Measurements from ENCODE around the gene HOGA1.
"Not testable (repeated sequence)": the region's sequence is repeated elsewhere in the genome, so short reads cannot be mapped to it uniquely, and the experiment has no call there.

The HOGA1 gene

DNA sequence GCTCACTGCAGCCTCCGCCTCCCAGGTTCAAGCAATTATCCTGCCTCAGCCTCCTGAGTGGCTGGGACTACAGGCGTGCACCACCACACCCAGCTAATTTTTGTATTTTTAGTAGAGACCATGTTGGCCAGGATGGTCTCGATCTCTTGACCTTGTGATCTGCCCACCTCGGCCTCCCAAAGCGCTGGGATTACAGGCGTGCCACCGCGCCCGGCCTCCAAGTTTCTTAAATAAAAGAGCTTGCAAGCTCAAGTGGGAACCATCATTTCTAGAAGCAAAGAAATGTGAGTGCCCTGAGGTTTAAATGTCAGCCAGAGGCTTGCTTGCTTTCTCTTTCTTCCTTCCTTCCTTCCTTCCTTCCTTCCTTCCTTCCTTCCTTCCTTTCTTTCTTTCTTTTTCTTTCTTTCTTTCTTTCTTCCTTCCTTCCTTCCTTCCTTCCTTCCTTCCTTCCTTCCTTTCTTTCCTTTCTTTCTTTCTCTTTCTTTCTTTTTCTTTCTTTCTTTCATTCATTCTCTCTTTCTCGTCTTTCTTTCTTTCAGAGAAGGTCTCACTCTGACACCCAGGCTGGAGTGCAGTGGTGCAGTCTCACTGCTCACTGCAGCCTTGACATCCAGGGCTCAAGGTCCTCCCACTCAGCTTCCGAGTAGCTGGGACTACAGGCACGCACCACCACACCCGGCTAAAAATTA lies 58.4 kb downstream of the HOGA1 start:
- H3K9me3 ChIP-seq (ENCODE audit: control insufficient read depth, low read length); DNase-seq (ENCODE audit: low read depth); H3K27me3 ChIP-seq (replicated peaks; ENCODE audit: control insufficient read depth, insufficient read depth, low read length): not testable (repeated sequence)
- H3K36me3 ChIP-seq (ENCODE audit: control insufficient read depth, insufficient read depth, low read length, severe bottlenecking), result peaks cover 19% of the 10 kb centered on the region
- peak overlapping the region; percentile 34 for H3K9ac ChIP-seq (ENCODE audit: low read length)
- peak overlapping the region; percentile 87 for H3K4me3 ChIP-seq (ENCODE audit: low read length)
- H3K4me1 ChIP-seq (ENCODE audit: control insufficient read depth, insufficient read depth, low read length), result peaks cover 26% of the 10 kb centered on the region

GRCh38 chr10:97643441-97643985 lies 59.3 kb downstream of the HOGA1 start:
- Histone ChIP-seq H3K9me3 (ENCODE audit: control insufficient read depth, low read length) (no peaks in the 10 kb centered on the region), H3K4me3 (ENCODE audit: low read length) (no peak overlapping the region), H3K4me1 (ENCODE audit: control insufficient read depth, insufficient read depth, low read length) (peaks cover 34% of the 10 kb centered on the region), H3K9ac (ENCODE audit: low read length) (no peak overlapping the region), H3K27me3 (replicated peaks; ENCODE audit: control insufficient read depth, insufficient read depth, low read length) (no peaks in the 10 kb centered on the region), H3K36me3 (ENCODE audit: control insufficient read depth, insufficient read depth, low read length, severe bottlenecking) (peaks cover 19% of the 10 kb centered on the region)
- no peak for DNase-seq (ENCODE audit: low read depth)

DNA sequence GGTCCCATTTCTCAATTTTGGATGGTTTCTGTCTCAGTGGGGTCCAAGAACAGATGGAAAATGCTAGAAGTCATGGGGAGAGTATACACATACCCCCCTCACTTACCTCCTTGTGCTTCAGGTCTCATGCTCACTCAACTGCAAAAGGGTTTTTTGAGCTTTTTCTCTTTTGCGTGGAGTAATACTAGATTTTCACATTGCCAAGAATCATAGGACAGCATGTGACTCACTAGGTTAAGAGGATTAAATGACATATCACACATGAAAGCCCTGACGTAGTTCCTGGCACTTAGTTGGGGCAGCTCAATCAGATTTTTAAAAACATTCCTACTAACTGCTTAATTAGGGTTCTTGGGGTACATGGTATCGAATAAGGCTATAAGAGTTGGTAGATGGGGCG lies 60.7 kb downstream of the HOGA1 start:
- Histone ChIP-seq H3K9me3 (ENCODE audit: control insufficient read depth, low read length) (no peaks in the 10 kb centered on the region), H3K4me3 (ENCODE audit: low read length) (no peak overlapping the region), H3K4me1 (ENCODE audit: control insufficient read depth, insufficient read depth, low read length) (peaks cover 49% of the 10 kb centered on the region), H3K36me3 (ENCODE audit: control insufficient read depth, insufficient read depth, low read length, severe bottlenecking) (peaks cover 19% of the 10 kb centered on the region), H3K9ac (ENCODE audit: low read length) (no peak overlapping the region), H3K27me3 (replicated peaks; ENCODE audit: control insufficient read depth, insufficient read depth, low read length) (no peaks in the 10 kb centered on the region)
- no peak for DNase-seq (ENCODE audit: low read depth)

DNA sequence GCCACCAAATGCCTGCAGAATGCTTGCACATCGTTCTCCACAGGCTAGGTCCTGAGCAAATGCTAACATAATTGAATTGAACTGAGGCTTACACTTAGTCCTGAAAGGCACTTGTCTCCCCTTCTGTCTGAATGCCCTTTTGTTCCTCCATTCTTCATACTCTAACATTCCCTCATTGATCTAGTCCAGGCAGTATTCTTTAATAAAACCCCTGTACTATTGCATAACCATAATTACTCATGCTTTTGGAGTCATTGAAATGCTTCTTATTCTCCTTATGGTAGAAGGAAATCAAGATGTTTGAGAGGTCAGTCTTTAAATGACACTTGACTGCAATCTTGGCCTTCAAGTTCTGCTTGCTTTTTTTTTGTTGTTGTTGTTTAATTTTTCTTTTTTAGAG lies 63.4 kb downstream of the HOGA1 start:
- DNase-seq (ENCODE audit: low read depth), result peak; percentile 50
- Histone ChIP-seq H3K4me3 (ENCODE audit: low read length) (no peak overlapping the region), H3K27me3 (replicated peaks; ENCODE audit: control insufficient read depth, insufficient read depth, low read length) (no peaks in the 10 kb centered on the region), H3K4me1 (ENCODE audit: control insufficient read depth, insufficient read depth, low read length) (peaks cover 51% of the 10 kb centered on the region), H3K9me3 (ENCODE audit: control insufficient read depth, low read length) (no peaks in the 10 kb centered on the region), H3K36me3 (ENCODE audit: control insufficient read depth, insufficient read depth, low read length, severe bottlenecking) (peaks cover 39% of the 10 kb centered on the region), H3K9ac (ENCODE audit: low read length) (no peak overlapping the region)

- H3K9ac ChIP-seq (ENCODE audit: low read length), result peak overlapping the region; percentile 66
- H3K9me3 ChIP-seq (ENCODE audit: control insufficient read depth, low read length), result no peaks in the 10 kb centered on the region
- H3K4me3 ChIP-seq (ENCODE audit: low read length), result peak overlapping the region; percentile 62
- peaks cover 39% of the 10 kb centered on the region for H3K4me1 ChIP-seq (ENCODE audit: control insufficient read depth, insufficient read depth, low read length)
- H3K27me3 ChIP-seq (replicated peaks; ENCODE audit: control insufficient read depth, insufficient read depth, low read length), result no peaks in the 10 kb centered on the region
- H3K36me3 ChIP-seq (ENCODE audit: control insufficient read depth, insufficient read depth, low read length, severe bottlenecking), result peaks cover 50% of the 10 kb centered on the region
- DNase-seq (ENCODE audit: low read depth), result peak; percentile 73
Observed at GRCh38 chr10:97648562-97649404, 64.6 kb downstream of the HOGA1 start.

- not testable (repeated sequence) for H3K9me3 ChIP-seq (ENCODE audit: control insufficient read depth, low read length); DNase-seq (ENCODE audit: low read depth); H3K27me3 ChIP-seq (replicated peaks; ENCODE audit: control insufficient read depth, insufficient read depth, low read length); H3K4me3 ChIP-seq (ENCODE audit: low read length)
- Histone ChIP-seq H3K9ac (ENCODE audit: low read length) (peak overlapping the region; percentile 66), H3K36me3 (ENCODE audit: control insufficient read depth, insufficient read depth, low read length, severe bottlenecking) (peaks cover 52% of the 10 kb centered on the region), H3K4me1 (ENCODE audit: control insufficient read depth, insufficient read depth, low read length) (peaks cover 39% of the 10 kb centered on the region)
Observed at GRCh38 chr10:97649405-97649750, 65.2 kb downstream of the HOGA1 start.

- no peak overlapping the region for H3K4me3 ChIP-seq (ENCODE audit: low read length)
- H3K27me3 ChIP-seq (replicated peaks; ENCODE audit: control insufficient read depth, insufficient read depth, low read length), result no peaks in the 10 kb centered on the region
- no peaks in the 10 kb centered on the region for H3K9me3 ChIP-seq (ENCODE audit: control insufficient read depth, low read length)
- no peak overlapping the region for H3K9ac ChIP-seq (ENCODE audit: low read length)
- H3K36me3 ChIP-seq (ENCODE audit: control insufficient read depth, insufficient read depth, low read length, severe bottlenecking), result peaks cover 50% of the 10 kb centered on the region
- H3K4me1 ChIP-seq (ENCODE audit: control insufficient read depth, insufficient read depth, low read length), result peaks cover 35% of the 10 kb centered on the region
- DNase-seq (ENCODE audit: low read depth), result no peak
Observed at GRCh38 chr10:97650726-97651125, 66.5 kb downstream of the HOGA1 start.

DNA sequence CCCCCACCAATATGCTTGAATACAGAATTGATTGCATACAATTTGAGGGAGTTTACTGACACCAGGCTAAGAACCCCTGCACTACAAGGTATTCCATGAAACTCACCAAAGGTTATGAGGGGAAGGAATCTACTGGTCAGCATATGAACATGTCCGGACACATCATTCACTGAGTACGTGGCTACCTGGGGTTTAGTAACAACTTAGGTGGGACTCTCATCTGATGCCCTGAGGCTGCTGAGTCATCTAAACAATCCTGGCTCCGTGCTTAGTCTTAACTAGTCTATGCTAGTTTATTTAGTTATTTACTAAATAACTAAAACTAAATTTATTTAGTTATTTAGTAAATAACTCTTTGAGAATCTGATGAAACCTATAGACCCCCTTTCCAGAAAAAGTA lies 67.6 kb downstream of the HOGA1 start:
- Histone ChIP-seq H3K36me3 (ENCODE audit: control insufficient read depth, insufficient read depth, low read length, severe bottlenecking) (peaks cover 57% of the 10 kb centered on the region), H3K9ac (ENCODE audit: low read length) (no peak overlapping the region), H3K27me3 (replicated peaks; ENCODE audit: control insufficient read depth, insufficient read depth, low read length) (no peaks in the 10 kb centered on the region), H3K4me1 (ENCODE audit: control insufficient read depth, insufficient read depth, low read length) (peaks cover 35% of the 10 kb centered on the region), H3K9me3 (ENCODE audit: control insufficient read depth, low read length) (no peaks in the 10 kb centered on the region), H3K4me3 (ENCODE audit: low read length) (no peak overlapping the region)
- DNase-seq (ENCODE audit: low read depth), result no peak

DNA sequence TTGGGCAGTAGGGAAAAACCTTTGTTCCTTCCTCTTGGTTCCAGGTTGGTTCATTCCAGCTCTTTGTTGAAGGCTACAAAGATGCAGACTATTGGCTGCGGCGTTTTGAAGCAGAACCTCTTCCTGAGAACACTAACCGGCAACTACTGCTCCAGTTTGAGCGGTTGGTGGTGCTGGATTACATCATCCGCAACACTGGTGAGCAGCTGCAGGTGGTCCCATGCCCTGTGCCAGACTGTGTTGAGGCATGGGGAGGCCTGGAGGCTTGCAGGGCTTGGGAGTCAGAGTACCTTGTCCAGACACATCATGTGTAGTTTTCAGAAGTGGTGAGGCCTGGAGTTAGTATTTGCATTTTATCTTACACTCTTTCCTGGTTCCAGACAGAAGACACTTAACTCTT lies 72.6 kb downstream of the HOGA1 start:
- H3K36me3 ChIP-seq (ENCODE audit: control insufficient read depth, insufficient read depth, low read length, severe bottlenecking), result peaks cover 73% of the 10 kb centered on the region
- no peak overlapping the region for H3K4me3 ChIP-seq (ENCODE audit: low read length)
- no peak overlapping the region for H3K9ac ChIP-seq (ENCODE audit: low read length)
- DNase-seq (ENCODE audit: low read depth), result no peak
- no peaks in the 10 kb centered on the region for H3K27me3 ChIP-seq (replicated peaks; ENCODE audit: control insufficient read depth, insufficient read depth, low read length)
- H3K9me3 ChIP-seq (ENCODE audit: control insufficient read depth, low read length), result no peaks in the 10 kb centered on the region
- H3K4me1 ChIP-seq (ENCODE audit: control insufficient read depth, insufficient read depth, low read length), result peaks cover 7% of the 10 kb centered on the region

- Histone ChIP-seq H3K36me3 (ENCODE audit: control insufficient read depth, insufficient read depth, low read length, severe bottlenecking) (peaks cover 73% of the 10 kb centered on the region), H3K9ac (ENCODE audit: low read length) (no peak overlapping the region), H3K9me3 (ENCODE audit: control insufficient read depth, low read length) (no peaks in the 10 kb centered on the region), H3K27me3 (replicated peaks; ENCODE audit: control insufficient read depth, insufficient read depth, low read length) (no peaks in the 10 kb centered on the region), H3K4me1 (ENCODE audit: control insufficient read depth, insufficient read depth, low read length) (peaks cover 7% of the 10 kb centered on the region), H3K4me3 (ENCODE audit: low read length) (no peak overlapping the region)
- peak; percentile 59 for DNase-seq (ENCODE audit: low read depth)
Observed at GRCh38 chr10:97659589-97659988, 75.4 kb downstream of the HOGA1 start.
